Esophagus (tissue), 2 donors: Measurements from ENCODE around the gene ZRANB1. TPM values are rescaled to one million over a fixed set of nuclear protein-coding genes. Genes with fewer than 3 reads are reported as not detected.
"Not testable (repeated sequence)": the region's sequence is repeated elsewhere in the genome, so short reads cannot be mapped to it uniquely, and the experiment has no call there.

Experiments
- H3K27ac ChIP-seq, 2 donors: one replicate each; pipeline ENCODE4 v1.5.1; 2013; ENCODE audit warnings: low read depth in 2 of 2, mild to moderate bottlenecking in 2 of 2, inconsistent platforms in 1 of 2, low read length in 1 of 2, moderate library complexity in 1 of 2
- H3K27me3 ChIP-seq, 2 donors: one replicate each; pipeline ENCODE4 v1.6.1; 2013; ENCODE audit warnings: low read length in 2 of 2, control low read depth in 1 of 2, mild to moderate bottlenecking in 1 of 2; ENCODE audit not compliant: insufficient read depth in 2 of 2, control insufficient read depth in 1 of 2
- H3K36me3 ChIP-seq, 2 donors: one replicate each; pipeline ENCODE4 v1.6.1; 2013; ENCODE audit warnings: low read length in 1 of 2; ENCODE audit not compliant: control insufficient read depth in 2 of 2, insufficient read depth in 2 of 2
- H3K4me1 ChIP-seq, 2 donors: one replicate each; pipeline ENCODE4 v1.6.1; 2013; ENCODE audit warnings: low read length in 1 of 2; ENCODE audit not compliant: control insufficient read depth in 2 of 2, insufficient read depth in 2 of 2
- H3K4me3 ChIP-seq, 2 donors: one replicate each; pipeline ENCODE4 v1.5.1; 2013; ENCODE audit warnings: low read length in 2 of 2, mild to moderate bottlenecking in 2 of 2, low read depth in 1 of 2, moderate library complexity in 1 of 2
- H3K9me3 ChIP-seq, 2 donors: one replicate each; pipeline ENCODE4 v1.6.1; 2013; ENCODE audit warnings: mild to moderate bottlenecking in 2 of 2, low read depth in 1 of 2, low read length in 1 of 2, moderate library complexity in 1 of 2; ENCODE audit not compliant: control insufficient read depth in 2 of 2, insufficient read depth in 1 of 2
- WGBS, 2 donors: extraction: QIAGEN DNeasy Blood & Tissue Kit; methylation state at CpG; one replicate each; pipeline ENCODE4 v1.1.7; 2013; 5-methylcytosine and 5-hydroxymethylcytosine counted together
- polyA plus RNA-seq, 2 donors: library from polyadenylated mRNA; stranded (reverse); fragments of 200-250 nt; gene quantifications; one replicate each; pipeline ENCODE4 v1.2.3, GENCODE V29; 2013
- donor health status: healthy with polysubstance abuse.
- donor health status: Bipolar disorder and iron deficiency.

ZRANB1 gene
- polyA plus RNA-seq, 2 donors = 9.3 to 10.4 TPM

GRCh38 chr10:124974131-124974530, 32.2 kb downstream of the ZRANB1 start:
- H3K4me3 ChIP-seq = no peak overlapping the region
- WGBS, 2 donors = 90% methylated on average over 5 of the region's 5 CpGs
- no peaks in the 10 kb centered on the region for H3K9me3 ChIP-seq
- peaks cover 5% of the 10 kb centered on the region in 2 donors for H3K36me3 ChIP-seq
- H3K27ac ChIP-seq = no peak overlapping the region
- no peaks in the 10 kb centered on the region for H3K27me3 ChIP-seq
- H3K4me1 ChIP-seq = no peaks in the 10 kb centered on the region

GRCh38 chr10:124975977-124976514, 34.1 kb downstream of the ZRANB1 start:
- Histone ChIP-seq H3K27ac (no peak overlapping the region), H3K4me3 (no peak overlapping the region), H3K27me3 (no peaks in the 10 kb centered on the region), H3K9me3 (no peaks in the 10 kb centered on the region), H3K36me3 (peaks cover 3 to 5% of the 10 kb centered on the region in 2 donors), H3K4me1 (no peaks in the 10 kb centered on the region)
- WGBS, 2 donors = 80 to 83% methylated on average over 5 of the region's 5 CpGs

GRCh38 chr10:124977161-124977560, 35.2 kb downstream of the ZRANB1 start:
- 81 to 95% methylated on average over 3 of the region's 3 CpGs for WGBS, 2 donors
- H3K9me3 ChIP-seq = no peaks in the 10 kb centered on the region
- no peaks in the 10 kb centered on the region for H3K4me1 ChIP-seq
- peaks cover 8 to 9% of the 10 kb centered on the region in 2 donors for H3K36me3 ChIP-seq
- no peaks in the 10 kb centered on the region for H3K27me3 ChIP-seq
- H3K4me3 ChIP-seq = no peak overlapping the region
- H3K27ac ChIP-seq = no peak overlapping the region

- no peaks in the 10 kb centered on the region for H3K27me3 ChIP-seq
- H3K36me3 ChIP-seq = peaks cover 8 to 9% of the 10 kb centered on the region in 2 donors
- no peaks in the 10 kb centered on the region for H3K4me1 ChIP-seq
- H3K9me3 ChIP-seq = no peaks in the 10 kb centered on the region
- H3K27ac ChIP-seq = no peak overlapping the region
- H3K4me3 ChIP-seq = no peak overlapping the region
- 74 to 78% methylated on average over 4 of the region's 4 CpGs for WGBS, 2 donors
Measured at GRCh38 chr10:124977648-124978375, 35.9 kb downstream of the ZRANB1 start.

- H3K27me3 ChIP-seq = no peaks in the 10 kb centered on the region
- H3K9me3 ChIP-seq = no peaks in the 10 kb centered on the region
- no peaks in the 10 kb centered on the region for H3K4me1 ChIP-seq
- no peak overlapping the region for H3K4me3 ChIP-seq
- peaks cover 10 to 13% of the 10 kb centered on the region in 2 donors for H3K36me3 ChIP-seq
- 82 to 88% methylated on average over 5 of the region's 5 CpGs for WGBS, 2 donors
- no peak overlapping the region for H3K27ac ChIP-seq
Measured at GRCh38 chr10:124978376-124978725, 36.4 kb downstream of the ZRANB1 start.

GRCh38 chr10:124983321-124983720, 41.4 kb downstream of the ZRANB1 start:
- Histone ChIP-seq H3K36me3 (peaks cover 12 to 14% of the 10 kb centered on the region in 2 donors), H3K9me3 (no peaks in the 10 kb centered on the region), H3K4me1 (no peaks in the 10 kb centered on the region), H3K4me3 (no peak overlapping the region), H3K27ac (no peak overlapping the region), H3K27me3 (no peaks in the 10 kb centered on the region)
- 49 to 58% methylated on average over 6 of the region's 6 CpGs for WGBS, 2 donors

GRCh38 chr10:124984376-124984775, 42.5 kb downstream of the ZRANB1 start:
- no peaks in the 10 kb centered on the region for H3K9me3 ChIP-seq
- H3K27ac ChIP-seq = no peak overlapping the region
- no peaks in the 10 kb centered on the region for H3K27me3 ChIP-seq
- H3K36me3 ChIP-seq = peaks cover 12 to 14% of the 10 kb centered on the region in 2 donors
- H3K4me3 ChIP-seq = no peak overlapping the region
- no peaks in the 10 kb centered on the region for H3K4me1 ChIP-seq
- 84 to 89% methylated on average over 1 of the region's 1 CpG for WGBS, 2 donors

GRCh38 chr10:124985162-124985561, 43.2 kb downstream of the ZRANB1 start:
- no peak overlapping the region for H3K27ac ChIP-seq
- H3K36me3 ChIP-seq = peaks cover 12 to 14% of the 10 kb centered on the region in 2 donors
- H3K4me3 ChIP-seq = no peak overlapping the region
- no peaks in the 10 kb centered on the region for H3K4me1 ChIP-seq
- no peaks in the 10 kb centered on the region for H3K9me3 ChIP-seq
- H3K27me3 ChIP-seq = no peaks in the 10 kb centered on the region
- 81 to 90% methylated on average over 5 of the region's 5 CpGs for WGBS, 2 donors

- Histone ChIP-seq H3K4me3 (no peak overlapping the region), H3K4me1 (no peaks in the 10 kb centered on the region), H3K27ac (no peak overlapping the region), H3K27me3 (no peaks in the 10 kb centered on the region), H3K36me3 (peaks cover 6 to 21% of the 10 kb centered on the region in 2 donors), H3K9me3 (no peaks in the 10 kb centered on the region)
- WGBS, 2 donors = 89 to 93% methylated on average over 1 of the region's 1 CpG
Measured at GRCh38 chr10:124987788-124988187, 45.9 kb downstream of the ZRANB1 start.

- H3K27me3 ChIP-seq, H3K27ac ChIP-seq, H3K4me3 ChIP-seq, H3K4me1 ChIP-seq, H3K9me3 ChIP-seq: not testable (repeated sequence)
- 78 to 86% methylated on average over 4 of the region's 4 CpGs for WGBS, 2 donors
- peaks cover 0 to 23% of the 10 kb centered on the region in 2 donors for H3K36me3 ChIP-seq
Measured at GRCh38 chr10:124988753-124989152, 46.8 kb downstream of the ZRANB1 start.
